ES-I3 (cell line): ENCODE data around the gene ZNF106.

ENCODE experiments used
- H3K36me3 ChIP-seq: 2 replicates; pipeline ENCODE4 v1.6.1; 2013; ENCODE audit warnings: mild to moderate bottlenecking, low read length, control low read depth, moderate library complexity; ENCODE audit not compliant: insufficient read depth
- H3K4me1 ChIP-seq: 2 replicates; pipeline ENCODE4 v1.6.1; 2013; ENCODE audit warnings: mild to moderate bottlenecking, control low read depth, low read length; ENCODE audit not compliant: insufficient read depth
- H3K9ac ChIP-seq: 2 replicates; pipeline ENCODE4 v1.6.1; 2013; ENCODE audit warnings: low read depth, mild to moderate bottlenecking, low read length, moderate library complexity
- H3K9me3 ChIP-seq: 2 replicates; pipeline ENCODE4 v1.6.1; 2013; ENCODE audit warnings: mild to moderate bottlenecking, low read length, moderate library complexity; ENCODE audit not compliant: control insufficient read depth, insufficient read depth

ZNF106 gene

GRCh38 chr15:42495361-42496212, 4.6 kb upstream of the ZNF106 start, which contains the start of gene SNAP23:
Gene SNAP23 (plus strand): TSS chr15:42495634. CDS start chr15:42511847, 16,213 bp downstream.
- H3K36me3 ChIP-seq: no peaks in the 10 kb centered on the region
- peak within 1 kb of the TSS; percentile 79 for H3K9ac ChIP-seq
- peaks cover 8% of the 10 kb centered on the region; the same call in 1 of the 2 replicates for H3K4me1 ChIP-seq
- H3K9me3 ChIP-seq: no peaks in the 10 kb centered on the region

- H3K9me3 ChIP-seq: no peaks in the 10 kb centered on the region
- H3K36me3 ChIP-seq: no peaks in the 10 kb centered on the region
- peak overlapping the region; percentile 79 for H3K9ac ChIP-seq
- peaks cover 5% of the 10 kb centered on the region; the same call in 1 of the 2 replicates for H3K4me1 ChIP-seq
Observed at GRCh38 chr15:42494998-42495360, 4.0 kb upstream of the ZNF106 start.

- Histone ChIP-seq H3K4me1 (no peaks in the 10 kb centered on the region), H3K9me3 (no peaks in the 10 kb centered on the region), H3K9ac (no peak overlapping the region), H3K36me3 (no peaks in the 10 kb centered on the region)
Observed at GRCh38 chr15:42493679-42494078, 2.7 kb upstream of the ZNF106 start.

GRCh38 chr15:42491539-42492225, 741 bp upstream of the ZNF106 start:
- Histone ChIP-seq H3K4me1 (no peaks in the 10 kb centered on the region), H3K9me3 (no peaks in the 10 kb centered on the region), H3K36me3 (no peaks in the 10 kb centered on the region), H3K9ac (peak overlapping the region; percentile 92)

GRCh38 chr15:42490291-42490670, 660 bp downstream of the ZNF106 start:
- Histone ChIP-seq H3K9ac (peak overlapping the region; percentile 92), H3K4me1 (no peaks in the 10 kb centered on the region), H3K9me3 (no peaks in the 10 kb centered on the region), H3K36me3 (no peaks in the 10 kb centered on the region)

GRCh38 chr15:42483677-42484076, 7.3 kb downstream of the ZNF106 start:
- H3K4me1 ChIP-seq: no peaks in the 10 kb centered on the region
- H3K9ac ChIP-seq: no peak overlapping the region
- no peaks in the 10 kb centered on the region for H3K9me3 ChIP-seq
- H3K36me3 ChIP-seq: no peaks in the 10 kb centered on the region

GRCh38 chr15:42482701-42483100, 8.2 kb downstream of the ZNF106 start:
- Histone ChIP-seq H3K4me1 (no peaks in the 10 kb centered on the region), H3K9ac (no peak overlapping the region), H3K36me3 (no peaks in the 10 kb centered on the region), H3K9me3 (no peaks in the 10 kb centered on the region)

- Histone ChIP-seq H3K9ac (no peak overlapping the region), H3K36me3 (no peaks in the 10 kb centered on the region), H3K4me1 (no peaks in the 10 kb centered on the region), H3K9me3 (no peaks in the 10 kb centered on the region)
Observed at GRCh38 chr15:42474827-42475226, 16.1 kb downstream of the ZNF106 start.

GRCh38 chr15:42471002-42471401, 19.9 kb downstream of the ZNF106 start:
- Histone ChIP-seq H3K9ac (no peak overlapping the region), H3K9me3 (no peaks in the 10 kb centered on the region), H3K4me1 (no peaks in the 10 kb centered on the region), H3K36me3 (no peaks in the 10 kb centered on the region)

GRCh38 chr15:42465520-42466259, 25.3 kb downstream of the ZNF106 start:
- Histone ChIP-seq H3K9me3 (no peaks in the 10 kb centered on the region), H3K36me3 (no peaks in the 10 kb centered on the region), H3K9ac (no peak overlapping the region), H3K4me1 (no peaks in the 10 kb centered on the region)

GRCh38 chr15:42461261-42461660, 29.7 kb downstream of the ZNF106 start:
- Histone ChIP-seq H3K36me3 (no peaks in the 10 kb centered on the region), H3K9me3 (no peaks in the 10 kb centered on the region), H3K9ac (no peak overlapping the region), H3K4me1 (peaks cover 8% of the 10 kb centered on the region; the same call in 1 of the 2 replicates)

GRCh38 chr15:42457445-42458442, 33.2 kb downstream of the ZNF106 start:
- H3K9me3 ChIP-seq: no peaks in the 10 kb centered on the region
- H3K4me1 ChIP-seq: peaks cover 8% of the 10 kb centered on the region; the same call in 1 of the 2 replicates
- H3K36me3 ChIP-seq: 0 out of 2 replicates have a peak, but pooled peaks cover 2% of the 10 kb centered on the region
- H3K9ac ChIP-seq: no peak overlapping the region

GRCh38 chr15:42456971-42457370, 34.0 kb downstream of the ZNF106 start:
- Histone ChIP-seq H3K9ac (no peak overlapping the region), H3K4me1 (peaks cover 8% of the 10 kb centered on the region; the same call in 1 of the 2 replicates), H3K36me3 (0 out of 2 replicates have a peak, but pooled peaks cover 2% of the 10 kb centered on the region), H3K9me3 (no peaks in the 10 kb centered on the region)
